B cell (primary cell): ENCODE data around the gene KAZN. TPM values are rescaled to one million over a fixed set of nuclear protein-coding genes. Genes with fewer than 3 reads are reported as not detected.

Experiments
- ATAC-seq: fragments of 200-7000 bp; cut with Tn5 transposase; one replicate; pipeline ENCODE4 v1.10.0; 2021; ENCODE audit warnings: low read depth, mild to moderate bottlenecking, moderate number of reproducible peaks, moderate library complexity
- CTCF ChIA-PET: fragments of 350-600 bp; sonication (Branson Sonifier 250); formaldehyde crosslinking; loops from one replicate; lab custom pipeline; 2021; ENCODE audit warnings: antibody characterized with exemption, inconsistent platforms; lab: Charles Lee
- POLR2A ChIA-PET: fragments of 350-600 bp; sonication (Branson Sonifier 250); formaldehyde crosslinking; loops from one replicate; lab custom pipeline; 2021; ENCODE audit warnings: antibody characterized with exemption; lab: Charles Lee
- DNase-seq: peaks from one replicate; pipeline ENCODE4 v3.0.0; 2013
- H2AFZ ChIP-seq: 2 replicates; pipeline ENCODE4 v1.6.1; 2012; ENCODE audit warnings: mild to moderate bottlenecking, low read depth, low read length; ENCODE audit not compliant: insufficient read depth, poor library complexity, severe bottlenecking
- H3K27ac ChIP-seq, 2 donors: 1 replicate in 1 of 2; 2 replicates in 1 of 2; pipeline ENCODE4 v1.5.1; 2012 to 2013; ENCODE audit warnings: low read length in 2 of 2, mild to moderate bottlenecking in 2 of 2, moderate library complexity in 1 of 2
- H3K27me3 ChIP-seq, 4 experiments: fragments of 200-600 bp in 1 of 4; sonication (generic) in 1 of 4; replicated peaks in 1 of 4; 1 replicate in 2 of 4; 2 replicates in 2 of 4; pipeline versions ENCODE4 v1.6.1 to v1.7.0; 2013 to 2016; ENCODE audit warnings: low read length in 3 of 4, mild to moderate bottlenecking in 2 of 4, mixed read lengths in 1 of 4, moderate library complexity in 1 of 4; ENCODE audit not compliant: insufficient read depth in 4 of 4, control insufficient read depth in 3 of 4; ENCODE audit errors: control extremely low read depth in 1 of 4
- H3K36me3 ChIP-seq, 2 experiments: replicated peaks in 1 of 2; 1 replicate in 1 of 2; 2 replicates in 1 of 2; pipeline versions ENCODE4 v1.6.1 to v1.7.1; 2013; ENCODE audit warnings: low read length in 1 of 2; ENCODE audit not compliant: insufficient read depth in 2 of 2, control insufficient read depth in 1 of 2; ENCODE audit errors: control extremely low read depth in 1 of 2, extremely low read depth in 1 of 2
- H3K4me1 ChIP-seq, 2 donors: fragments of 200-600 bp in 1 of 2; sonication (generic) in 1 of 2; 1 replicate in 1 of 2; 2 replicates in 1 of 2; pipeline versions ENCODE4 v1.5.1 to v1.6.1; 2013 to 2017; ENCODE audit warnings: low read length in 2 of 2; ENCODE audit not compliant: control insufficient read depth in 2 of 2, insufficient read depth in 2 of 2
- H3K4me2 ChIP-seq: replicated peaks from 2 replicates; pipeline ENCODE3; 2012; ENCODE audit warnings: mild to moderate bottlenecking, low read depth, low read length; ENCODE audit not compliant: poor library complexity, severe bottlenecking
- H3K4me3 ChIP-seq, 5 experiments: fragments of 200-600 bp in 1 of 5; sonication (generic) in 1 of 5; 1 replicate in 3 of 5; 2 replicates in 2 of 5; pipeline versions ENCODE4 v1.5.1 to v1.7.0; 2011 to 2016; ENCODE audit warnings: low read length in 4 of 5, mild to moderate bottlenecking in 4 of 5, low read depth in 2 of 5, control low read depth in 1 of 5, moderate library complexity in 1 of 5; ENCODE audit not compliant: insufficient read depth in 1 of 5; ENCODE audit errors: control extremely low read depth in 1 of 5, extremely low read depth in 1 of 5
- H3K79me2 ChIP-seq: fragments of 200-600 bp; sonication (generic); one replicate; pipeline ENCODE4 v1.6.0; 2016; ENCODE audit warnings: low read length; ENCODE audit not compliant: control insufficient read depth, insufficient read depth
- H3K9ac ChIP-seq: fragments of 200-600 bp; sonication (generic); 2 replicates; pipeline ENCODE4 v1.6.1; 2017; ENCODE audit warnings: mild to moderate bottlenecking, low read length, moderate library complexity
- H3K9me3 ChIP-seq, 3 donors: one replicate each; pipeline versions ENCODE4 v1.6.1 to v1.7.1; 2013; ENCODE audit warnings: low read length in 2 of 3; ENCODE audit not compliant: control insufficient read depth in 2 of 3, insufficient read depth in 1 of 3; ENCODE audit errors: control extremely low read depth in 1 of 3
- H4K20me1 ChIP-seq: 2 replicates; pipeline ENCODE4 v1.6.0; 2012; ENCODE audit warnings: mild to moderate bottlenecking, low read length; ENCODE audit not compliant: insufficient read depth, control insufficient read depth, poor library complexity, severe bottlenecking
- H3K27ac Mint-ChIP-seq: one replicate; pipeline ENCODE4 v1.8.0; 2021; ENCODE audit warnings: mixed read lengths
- H3K27me3 Mint-ChIP-seq: one replicate; pipeline ENCODE4 v1.8.0; 2021; ENCODE audit warnings: mixed read lengths
- H3K4me1 Mint-ChIP-seq: one replicate; pipeline ENCODE4 v1.8.0; 2021; ENCODE audit warnings: mixed read lengths
- H3K4me3 Mint-ChIP-seq: one replicate; pipeline ENCODE4 v1.8.0; 2021; ENCODE audit warnings: mixed read lengths
- H3K9me3 Mint-ChIP-seq: one replicate; pipeline ENCODE4 v1.8.0; 2022; ENCODE audit warnings: mixed read lengths; ENCODE audit not compliant: insufficient read depth
- CTCF ChIP-seq: fragments of 200-600 bp; IDR thresholded peaks from one replicate; pipeline ENCODE4 v1.8.0; 2022; ENCODE audit warnings: antibody characterized with exemption, mild to moderate bottlenecking
- EZH2 ChIP-seq: IDR thresholded peaks from 2 replicates; pipeline ENCODE4 v1.6.1; 2012; ENCODE audit warnings: borderline replicate concordance, low read depth, mild to moderate bottlenecking, moderate library complexity, low read length; ENCODE audit not compliant: insufficient read depth, poor library complexity, severe bottlenecking
- WGBS: methylation state at CpG from one replicate; pipeline ENCODE4 v1.1.5; 2013; ENCODE audit warnings: missing lambda C conversion rate; ENCODE audit not compliant: insufficient coverage; 5-methylcytosine and 5-hydroxymethylcytosine counted together
- intact Hi-C: fragments of 100-400 bp; cut with micrococcal nuclease; formaldehyde crosslinking; loops from one replicate; pipeline ENCODE4 v1.10.0; 2022
- polyA plus RNA-seq: library from polyadenylated mRNA; depleted of rRNA; stranded (reverse); fragments of >200 nt; gene quantifications from 2 replicates; pipeline ENCODE4 v1.2.3, GENCODE V29; 2012
- total RNA-seq, 2 donors: library from RNA; stranded (reverse); fragments of 120-200 nt in 1 of 2; gene quantifications; 1 replicate in 1 of 2; 2 replicates in 1 of 2; pipeline versions ENCODE4 v1.2.3 to v1.2.4, GENCODE V29; 2013 to 2022

KAZN gene
- total and polyA plus RNA-seq, 2 donors (not counting 1 experiment from before 2014, with no cell fraction given), result 0.13 to 0.39 TPM

- POLR2A ChIA-PET, result no interaction called here
- H3K9me3 ChIP-seq, result peaks cover 0 to 3% (median 0%) of the 10 kb centered on the region in 3 donors
- H3K27me3 ChIP-seq, result no peaks in the 10 kb centered on the region
- no peak overlapping the region for H3K4me2 ChIP-seq
- no peaks in the 10 kb centered on the region for H3K36me3 ChIP-seq
- peaks cover 0 to 6% of the 10 kb centered on the region in 2 donors for H3K4me1 ChIP-seq
- intact Hi-C loops, result no loop called here
- no peaks in the 10 kb centered on the region for H3K79me2 ChIP-seq
- no peak overlapping the region for H3K9ac ChIP-seq
- Mint-ChIP-seq H3K27me3 (peaks cover 8% of the 10 kb centered on the region), H3K9me3 (peaks cover 4% of the 10 kb centered on the region), H3K27ac (no peak overlapping the region), H3K4me1 (peaks cover under 1% of the 10 kb centered on the region), H3K4me3 (no peak overlapping the region)
- TF ChIP-seq EZH2, result no peak
- no peaks in the 10 kb centered on the region for H4K20me1 ChIP-seq
- CTCF ChIA-PET, result no interaction called here
- no peak overlapping the region for H3K27ac ChIP-seq
- H2AFZ ChIP-seq, result no peak overlapping the region
- no peak overlapping the region for H3K4me3 ChIP-seq
- no peak for DNase-seq
- ATAC-seq, result no peak
- WGBS, result 61% methylated on average over 3 of the region's 3 CpGs
Observed at GRCh38 chr1:14677292-14677971, 78.9 kb downstream of the KAZN start.

GRCh38 chr1:14678011-14678638, 79.6 kb downstream of the KAZN start:
- Histone ChIP-seq H3K36me3 (no peaks in the 10 kb centered on the region), H3K4me1 (no peaks in the 10 kb centered on the region), H3K9ac (no peak overlapping the region), H3K27ac (no peak overlapping the region), H3K27me3 (no peaks in the 10 kb centered on the region), H2AFZ (no peak overlapping the region), H3K9me3 (peaks cover 0 to 3% (median 0%) of the 10 kb centered on the region in 3 donors), H3K4me3 (no peak overlapping the region), H3K79me2 (no peaks in the 10 kb centered on the region), H3K4me2 (no peak overlapping the region), H4K20me1 (no peaks in the 10 kb centered on the region)
- intact Hi-C loops, result no loop called here
- POLR2A ChIA-PET, result no interaction called here
- DNase-seq (no peak), ATAC-seq (no peak)
- Mint-ChIP-seq H3K4me3 (no peak overlapping the region), H3K27ac (no peak overlapping the region), H3K4me1 (no peaks in the 10 kb centered on the region), H3K9me3 (peaks cover 4% of the 10 kb centered on the region), H3K27me3 (peaks cover 8% of the 10 kb centered on the region)
- TF ChIP-seq EZH2 (no peak), CTCF (no peak)
- CTCF ChIA-PET, result no interaction called here
- 90% methylated on average over 10 of the region's 13 CpGs for WGBS
